Skeletal muscle cell (primary cell): ENCODE data around the gene NRAS.

Experiments used
- DNase-seq: peaks from one replicate; pipeline ENCODE4 v3.0.0-alpha.2; 2010; ENCODE audit warnings: low read depth
- H3K4me3 ChIP-seq: 2 replicates; pipeline ENCODE4 v1.5.1; 2011; ENCODE audit warnings: low read depth, mild to moderate bottlenecking, control low read depth, low read length, moderate library complexity

Gene NRAS

GRCh38 chr1:114735479-114735878 lies 18.9 kb upstream of the NRAS start:
- no peak for DNase-seq
- no peak overlapping the region for H3K4me3 ChIP-seq

DNA sequence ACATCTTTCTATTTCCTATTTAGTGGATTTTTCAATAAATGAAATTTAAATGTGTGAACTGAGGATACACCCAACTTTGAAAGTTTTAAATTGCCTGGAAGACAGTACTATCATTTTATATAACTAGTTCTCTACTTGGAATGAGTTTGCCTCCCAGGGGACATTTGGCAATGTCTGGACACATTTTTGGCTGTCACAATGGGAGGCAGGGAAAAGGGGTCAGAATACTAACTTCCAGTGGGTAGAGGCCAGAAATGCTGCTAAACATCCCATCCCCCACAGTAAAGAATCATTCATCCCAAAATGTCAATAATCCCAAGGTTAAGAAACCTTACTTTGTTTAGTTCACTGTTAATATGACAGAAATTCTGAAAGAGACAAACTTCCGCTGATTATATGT lies 13.2 kb upstream of the NRAS start:
- no peak for DNase-seq
- no peak overlapping the region for H3K4me3 ChIP-seq

- no peak overlapping the region for H3K4me3 ChIP-seq
- no peak for DNase-seq
Observed at GRCh38 chr1:114728553-114728952, 12.0 kb upstream of the NRAS start.

DNA sequence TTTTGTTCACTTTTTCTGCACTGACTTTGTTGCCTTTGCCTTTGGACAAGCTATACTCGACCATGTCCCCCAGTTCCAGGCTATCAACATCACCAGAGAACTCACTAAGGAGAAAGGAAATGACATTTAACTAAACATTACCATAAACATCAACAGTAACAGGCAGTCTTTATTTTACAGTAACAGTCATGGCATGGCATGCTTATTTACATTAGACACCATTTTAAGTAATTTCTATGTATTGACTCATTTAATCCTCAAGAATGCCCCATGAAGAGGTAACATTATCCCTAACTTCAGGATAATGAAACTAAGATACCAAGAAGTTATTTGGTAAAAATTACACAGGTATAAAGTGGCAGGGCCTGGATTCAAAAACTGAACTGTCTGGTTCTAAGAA lies 8.7 kb upstream of the NRAS start:
- no peak overlapping the region for H3K4me3 ChIP-seq
- no peak for DNase-seq

DNA sequence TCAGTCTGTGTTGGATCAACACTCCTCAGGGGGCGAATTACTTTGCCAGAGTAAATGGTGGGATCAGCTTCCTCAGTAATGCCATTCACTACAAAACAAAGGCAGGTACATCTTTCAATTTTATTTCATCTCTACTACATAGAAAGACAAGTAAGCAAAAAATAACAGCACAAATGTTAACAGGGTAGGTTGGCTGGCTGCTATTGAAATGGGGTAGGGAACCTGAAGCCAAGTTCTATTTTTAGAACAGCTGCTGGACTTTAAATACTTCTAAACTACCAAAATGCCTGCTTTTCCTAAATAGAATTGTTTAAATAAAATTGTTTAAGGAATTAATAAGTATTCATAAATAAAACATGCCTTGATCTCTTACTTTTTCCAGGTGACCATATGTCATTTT lies 7.3 kb upstream of the NRAS start:
- DNase-seq: no peak
- H3K4me3 ChIP-seq: no peak overlapping the region

DNA sequence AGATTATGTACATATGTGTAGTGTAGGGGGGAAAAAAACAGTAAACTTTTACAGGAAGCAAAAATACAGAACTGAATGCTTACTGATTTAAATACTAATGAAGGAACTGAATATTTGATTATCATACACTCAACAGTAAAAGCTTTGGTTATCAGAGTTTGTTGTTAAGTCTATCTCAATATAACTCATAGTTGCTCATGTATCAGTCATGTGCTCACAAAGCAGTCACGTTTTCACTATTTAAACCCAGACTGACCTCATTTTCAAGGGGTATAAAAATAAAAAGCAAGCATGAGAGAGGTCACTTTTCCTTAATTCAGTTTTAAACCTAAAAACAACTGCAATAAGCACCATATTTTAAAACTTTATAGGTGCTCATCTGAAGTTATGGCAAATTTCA lies 6.9 kb upstream of the NRAS start:
- no peak for DNase-seq
- no peak overlapping the region for H3K4me3 ChIP-seq

GRCh38 chr1:114720492-114720891 lies 3.9 kb upstream of the NRAS start:
- H3K4me3 ChIP-seq: no peak overlapping the region
- no peak for DNase-seq

- no peak overlapping the region for H3K4me3 ChIP-seq
- no peak for DNase-seq
Observed at GRCh38 chr1:114719424-114719787, 2.8 kb upstream of the NRAS start.

GRCh38 chr1:114718661-114719423 lies 2.3 kb upstream of the NRAS start:
- peak; percentile 21 for DNase-seq

GRCh38 chr1:114715952-114716303 lies 643 bp downstream of the NRAS start:
- H3K4me3 ChIP-seq: peak overlapping the region; percentile 100
- no peak for DNase-seq

More at GRCh38 chr1:114718661-114719423, 2.3 kb upstream of the NRAS start:
- H3K4me3 ChIP-seq: no peak overlapping the region

DNA sequence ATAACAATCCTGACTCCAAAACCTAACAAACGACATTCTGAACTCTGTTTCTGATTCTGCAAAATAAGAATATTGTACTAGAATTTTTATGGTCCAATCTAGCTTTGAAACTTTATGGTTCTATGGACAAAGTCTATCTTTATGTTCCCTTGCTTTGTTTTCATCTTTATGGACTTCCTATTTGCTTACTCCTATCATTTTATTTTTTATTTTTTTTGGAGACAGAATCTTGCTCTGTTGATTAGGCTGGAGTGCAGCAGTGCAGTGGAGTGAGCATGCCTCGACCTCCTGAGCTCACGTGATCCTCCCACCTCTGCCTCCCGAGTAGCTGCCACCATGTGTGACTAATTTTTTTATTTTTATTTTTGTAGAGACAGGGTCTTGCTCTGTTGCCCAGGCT lies 3.6 kb downstream of the NRAS start:
- DNase-seq: no peak
- no peak overlapping the region for H3K4me3 ChIP-seq

GRCh38 chr1:114710360-114710759 lies 6.2 kb downstream of the NRAS start:
- H3K4me3 ChIP-seq: no peak overlapping the region
- DNase-seq: no peak

DNA sequence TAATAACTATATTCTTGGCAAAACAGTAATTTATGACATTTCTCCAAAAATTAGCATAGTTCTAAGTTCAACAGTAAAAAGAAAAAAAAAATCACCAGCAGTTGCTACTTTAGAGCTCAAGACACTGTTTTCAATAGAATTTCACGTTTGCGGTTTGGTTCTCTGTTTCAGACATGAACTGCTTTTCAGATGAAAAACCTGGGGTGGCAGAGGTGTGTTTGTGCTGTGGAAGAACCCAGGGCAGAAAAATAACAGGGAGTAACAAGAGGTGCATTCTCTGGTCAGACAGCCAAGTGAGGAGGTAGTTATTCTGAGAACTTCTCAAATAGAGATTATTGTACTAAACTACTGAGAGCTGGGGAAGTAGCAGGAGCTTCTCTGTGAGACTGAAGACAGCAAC lies 9.0 kb downstream of the NRAS start:
- H3K4me3 ChIP-seq: no peak overlapping the region
- DNase-seq: no peak

DNA sequence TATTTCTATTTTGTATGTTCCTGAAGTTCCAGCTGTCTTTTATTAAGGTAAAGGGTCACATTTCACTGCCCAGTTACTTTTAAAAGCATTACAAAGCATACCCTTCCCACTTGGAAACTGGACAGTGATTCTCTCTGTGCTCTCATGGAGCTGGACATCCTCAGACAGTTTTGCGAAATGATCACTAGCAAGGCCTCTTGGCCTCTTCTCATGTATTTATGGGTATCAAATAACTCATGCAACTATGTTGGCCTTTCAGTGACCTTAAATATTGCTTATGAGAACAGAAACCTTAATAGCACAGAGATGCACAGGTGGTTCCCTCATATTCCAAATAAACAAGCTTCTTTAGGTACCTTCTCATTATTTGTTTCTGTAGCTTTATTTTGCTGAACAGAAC lies 13.3 kb downstream of the NRAS start:
- no peak overlapping the region for H3K4me3 ChIP-seq
- no peak for DNase-seq

DNA sequence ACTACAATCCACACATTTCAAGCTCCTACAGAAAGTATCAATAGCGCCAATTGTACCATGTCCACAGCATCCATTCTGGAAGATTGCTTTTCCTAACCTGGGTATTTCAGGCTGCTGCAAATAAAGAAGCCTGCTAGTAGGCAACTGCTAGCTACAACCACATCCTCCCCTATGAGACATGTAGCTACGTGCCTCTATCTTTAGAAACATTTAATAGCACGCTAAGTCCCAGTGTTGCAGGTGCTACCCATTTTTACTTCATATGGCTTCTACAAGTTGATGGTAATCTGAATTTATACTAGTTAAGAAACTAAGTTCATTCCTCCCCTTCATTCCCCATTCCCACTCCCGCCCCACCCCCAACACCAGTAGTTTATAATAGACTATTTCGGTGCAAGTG lies 13.8 kb downstream of the NRAS start:
- no peak for DNase-seq
- H3K4me3 ChIP-seq: no peak overlapping the region

GRCh38 chr1:114701931-114702330 lies 14.6 kb downstream of the NRAS start:
- no peak for DNase-seq
- H3K4me3 ChIP-seq: no peak overlapping the region

DNA sequence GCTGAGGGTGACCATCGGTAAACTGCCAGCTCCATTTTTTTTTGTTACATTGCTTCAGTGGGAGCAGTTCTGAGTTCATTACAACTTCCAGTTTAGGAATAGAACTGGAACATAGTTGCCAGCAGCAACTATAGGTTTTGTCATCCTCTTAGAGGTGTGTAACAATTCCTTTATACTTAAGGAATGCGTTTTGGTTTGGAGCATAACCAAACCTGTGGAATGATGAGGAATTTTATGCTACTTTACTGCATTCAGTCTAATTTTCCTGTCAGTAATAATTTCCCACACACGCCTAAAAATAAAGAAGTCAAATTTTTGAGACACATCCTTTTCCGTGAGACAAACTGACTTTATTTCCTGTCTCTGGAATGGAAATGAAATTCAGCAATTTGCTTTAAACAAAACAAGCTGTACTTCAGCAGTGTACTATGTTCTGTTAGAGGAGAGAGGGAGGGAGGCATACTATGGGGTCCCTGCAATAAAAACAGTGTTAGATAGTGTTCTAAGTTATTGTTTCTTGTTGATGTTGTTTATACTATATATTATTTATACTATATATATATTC lies 16.5 kb downstream of the NRAS start:
- H3K4me3 ChIP-seq: no peak overlapping the region

DNA sequence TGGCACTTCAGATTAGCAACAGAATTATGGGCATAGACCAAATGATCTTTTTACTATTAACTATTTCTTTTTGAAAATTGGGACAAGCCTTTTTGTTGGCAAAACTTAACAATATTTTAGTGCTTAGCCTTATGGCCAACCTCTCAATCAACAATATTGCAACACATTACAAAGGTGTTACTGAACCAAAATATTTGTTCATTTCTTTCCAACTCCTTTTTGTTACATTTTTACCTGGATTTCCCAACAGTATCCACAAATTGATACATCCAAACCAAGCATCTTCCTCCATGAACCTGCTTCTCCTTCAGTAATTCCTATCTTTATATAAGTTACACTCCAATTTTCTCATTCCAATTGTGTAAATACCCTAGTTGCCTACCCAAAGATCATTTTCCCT lies 19.8 kb downstream of the NRAS start:
- no peak overlapping the region for H3K4me3 ChIP-seq
- no peak for DNase-seq

More for the DNA sequence above, 16.5 kb downstream of the NRAS start:
- no peak for DNase-seq

DNA sequence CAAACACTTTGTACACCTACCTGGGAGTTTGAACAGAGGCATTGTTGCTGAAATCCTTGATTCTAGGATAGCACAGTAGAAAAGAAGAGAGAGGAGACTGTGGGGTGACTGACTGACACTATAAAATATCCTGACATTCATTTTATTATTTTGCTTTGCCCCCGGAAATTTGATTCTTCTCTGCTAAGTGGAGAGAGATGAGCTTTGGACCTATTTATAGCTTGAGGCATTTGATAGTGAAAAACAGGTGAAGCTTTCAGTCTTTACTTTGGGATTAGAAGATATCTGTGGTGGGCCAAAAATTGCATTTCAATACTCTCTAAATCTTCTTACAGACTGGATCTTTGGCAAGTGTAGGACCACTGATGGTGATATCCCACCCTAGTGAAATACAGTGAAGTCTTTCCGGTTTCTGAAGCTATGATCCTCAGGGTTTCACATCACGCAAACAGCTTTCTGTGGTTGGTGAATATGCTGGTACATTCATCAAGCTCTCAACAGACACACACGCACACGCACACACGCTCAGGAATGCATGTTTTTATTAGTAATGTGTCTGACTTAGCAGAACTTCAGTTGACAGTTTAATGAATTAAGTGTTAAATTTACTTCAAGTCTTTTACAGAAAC lies 21.0 kb downstream of the NRAS start, which contains the start of gene AMPD1:
Gene AMPD1, minus strand, starts transcription at position 117 of the 629 bp plus-strand sequence. Its CDS starts 75 bp downstream, at position 42.
- peak; percentile 38 for DNase-seq
- H3K4me3 ChIP-seq: no peak within 1 kb of the TSS

DNA sequence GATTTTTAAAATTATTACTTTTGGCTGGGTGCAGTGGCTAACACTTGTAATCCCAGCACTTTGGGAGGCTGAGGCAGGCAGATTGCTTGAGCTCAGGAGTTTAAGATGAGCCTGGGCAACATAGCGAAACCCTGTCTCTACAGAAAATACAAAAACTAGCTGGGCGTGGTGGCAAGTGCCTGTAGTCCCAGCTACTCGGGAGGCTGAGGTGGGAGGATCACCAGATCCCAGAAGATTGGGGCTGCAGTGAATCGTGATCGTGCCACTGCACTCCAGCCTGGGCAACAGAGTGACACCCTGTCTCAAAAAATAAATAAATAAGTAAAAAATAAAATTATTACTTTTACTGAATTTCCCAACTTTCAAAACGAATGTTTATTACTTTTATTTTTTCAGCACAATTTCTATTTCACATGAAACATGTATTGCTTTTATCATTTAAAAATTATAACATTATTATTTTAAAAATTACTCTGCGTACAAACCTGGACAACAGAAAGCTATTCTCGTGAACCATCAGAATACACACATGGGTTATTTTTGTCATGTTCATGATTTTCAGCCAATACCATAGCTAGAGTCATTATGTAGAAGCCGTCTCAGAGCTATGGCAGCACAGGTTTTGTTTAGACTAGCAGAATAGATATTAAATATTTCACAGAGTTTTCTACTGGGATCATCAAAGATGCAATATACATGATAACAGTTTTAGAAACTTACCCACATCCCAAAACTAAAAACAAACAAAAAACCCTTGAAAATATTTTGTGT lies 21.8 kb downstream of the NRAS start:
- H3K4me3 ChIP-seq: no peak overlapping the region
- no peak for DNase-seq
